Kidney (tissue), 14 donors: ENCODE data around the gene PECR. TPM values are rescaled to one million over a fixed set of nuclear protein-coding genes. Genes with fewer than 3 reads are reported as not detected.

Experiments used
- DNase-seq, 5 donors: peaks; one replicate each; pipeline ENCODE4 v3.0.0-alpha.2; 2013 to 2020
- FAIRE-seq: peaks from 2 replicates; lab custom pipeline; 2012; peaks lifted over from hg19 to GRCh38; lab: Jason Lieb, UNC
- H3K27ac ChIP-seq, 2 donors: one replicate each; pipeline ENCODE4 v1.7.0; 2013; ENCODE audit warnings: low read depth in 2 of 2, low read length in 2 of 2, inconsistent platforms in 1 of 2
- H3K27me3 ChIP-seq: one replicate; pipeline ENCODE4 v1.7.1; 2013; ENCODE audit warnings: low read length, inconsistent platforms; ENCODE audit not compliant: control insufficient read depth, insufficient read depth
- H3K36me3 ChIP-seq, 3 donors: one replicate each; pipeline versions ENCODE4 v1.7.0 to v1.7.1; 2013; ENCODE audit warnings: low read length in 3 of 3, control low read depth in 1 of 3, inconsistent platforms in 1 of 3; ENCODE audit not compliant: insufficient read depth in 3 of 3, control insufficient read depth in 2 of 3
- H3K4me1 ChIP-seq, 3 donors: one replicate each; pipeline versions ENCODE4 v1.7.0 to v1.7.1; 2013; ENCODE audit warnings: low read length in 3 of 3, inconsistent platforms in 1 of 3, low read depth in 1 of 3; ENCODE audit not compliant: control insufficient read depth in 2 of 3, insufficient read depth in 2 of 3
- H3K4me3 ChIP-seq, 3 donors: one replicate each; pipeline versions ENCODE4 v1.7.0 to v1.8.1; 2013; ENCODE audit warnings: low read length in 3 of 3, control low read depth in 1 of 3, inconsistent platforms in 1 of 3
- H3K9ac ChIP-seq, 3 donors: one replicate each; pipeline versions ENCODE4 v1.7.0 to v1.7.1; 2013; ENCODE audit warnings: low read length in 3 of 3, control low read depth in 1 of 3, inconsistent platforms in 1 of 3
- H3K9me3 ChIP-seq, 3 donors: one replicate each; pipeline versions ENCODE4 v1.7.0 to v1.7.1; 2013; ENCODE audit warnings: low read length in 3 of 3, control low read depth in 1 of 3, inconsistent platforms in 1 of 3; ENCODE audit not compliant: control insufficient read depth in 2 of 3, insufficient read depth in 1 of 3
- intact Hi-C: fragments of 100-400 bp; cut with DNase I; formaldehyde crosslinking; loops from one replicate; pipeline ENCODE4 v1.11.1; 2022
- polyA plus RNA-seq: library from polyadenylated mRNA; stranded (reverse); fragments of 350-450 nt; fragmentation: Illumina TruSeq; extraction: RNeasy Lipid Tissue Mini Kit (QIAGEN cat#74804); gene quantifications from one replicate; pipeline ENCODE4 v1.2.3, GENCODE V29; 2014; ENCODE audit warnings: low read depth, low replicate concordance; ENCODE audit not compliant: insufficient read depth
- total RNA-seq: library from RNA; stranded (reverse); fragmentation: NEBNext Ultra II Directional; extraction: Animal tissue kit (Norgen Biotek cat#: 25700); gene quantifications from one replicate; pipeline ENCODE4 v1.2.1, GENCODE V29; 2021
- TF ChIP-seq, protein P1 (sequence below): IDR thresholded peaks from 3 replicates; pipeline ENCODE4 v1.5.1; 2012; ENCODE audit warnings: mild to moderate bottlenecking, moderate library complexity, borderline replicate concordance; ENCODE audit not compliant: insufficient read depth; ENCODE audit errors: extremely low read depth
- donor health status: control.
- donor health status: control.
- donor health status: control.
- donor health status: control.
- donor health status: control.
- donor health status: DM: yes; HTN: yes; CAD: no.
- donor health status: Normal renal cell carcinoma (clear cell type).

PECR gene
- total and polyA plus RNA-seq, 2 donors from 2014 or later = 28.4 to 36.0 TPM

GRCh38 chr2:216073773-216074172, 7.8 kb downstream of the PECR start:
- H3K4me3 ChIP-seq = no peak overlapping the region

DNA sequence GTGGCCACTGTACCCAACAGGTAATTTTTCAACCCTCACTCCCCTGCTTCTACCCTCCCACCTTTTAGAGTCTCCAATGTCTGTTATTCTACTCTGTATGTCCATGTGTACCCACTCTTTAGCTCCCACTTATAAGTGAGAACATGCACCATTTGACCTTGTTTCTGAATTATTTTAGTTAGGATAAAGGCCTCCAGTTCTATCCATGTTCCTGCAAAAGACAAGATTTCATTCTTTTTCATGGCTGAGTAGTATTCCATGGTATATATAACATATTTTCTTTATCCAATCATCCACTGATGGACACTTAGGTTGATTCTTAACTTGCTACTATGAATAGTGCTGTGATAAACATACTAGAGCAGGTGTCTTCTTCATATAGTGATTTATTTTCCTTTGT, 9.1 kb downstream of the PECR start:
- DNase-seq = no peak
- Histone ChIP-seq H3K9ac (no peak overlapping the region), H3K4me1 (peaks cover 0 to 4% (median 0%) of the 10 kb centered on the region in 3 donors), H3K27ac (no peak overlapping the region), H3K4me3 (no peak overlapping the region), H3K36me3 (peaks cover 0 to 7% (median 0%) of the 10 kb centered on the region in 3 donors), H3K27me3 (no peaks in the 10 kb centered on the region), H3K9me3 (no peaks in the 10 kb centered on the region)
- TF ChIP-seq, protein P1, sequence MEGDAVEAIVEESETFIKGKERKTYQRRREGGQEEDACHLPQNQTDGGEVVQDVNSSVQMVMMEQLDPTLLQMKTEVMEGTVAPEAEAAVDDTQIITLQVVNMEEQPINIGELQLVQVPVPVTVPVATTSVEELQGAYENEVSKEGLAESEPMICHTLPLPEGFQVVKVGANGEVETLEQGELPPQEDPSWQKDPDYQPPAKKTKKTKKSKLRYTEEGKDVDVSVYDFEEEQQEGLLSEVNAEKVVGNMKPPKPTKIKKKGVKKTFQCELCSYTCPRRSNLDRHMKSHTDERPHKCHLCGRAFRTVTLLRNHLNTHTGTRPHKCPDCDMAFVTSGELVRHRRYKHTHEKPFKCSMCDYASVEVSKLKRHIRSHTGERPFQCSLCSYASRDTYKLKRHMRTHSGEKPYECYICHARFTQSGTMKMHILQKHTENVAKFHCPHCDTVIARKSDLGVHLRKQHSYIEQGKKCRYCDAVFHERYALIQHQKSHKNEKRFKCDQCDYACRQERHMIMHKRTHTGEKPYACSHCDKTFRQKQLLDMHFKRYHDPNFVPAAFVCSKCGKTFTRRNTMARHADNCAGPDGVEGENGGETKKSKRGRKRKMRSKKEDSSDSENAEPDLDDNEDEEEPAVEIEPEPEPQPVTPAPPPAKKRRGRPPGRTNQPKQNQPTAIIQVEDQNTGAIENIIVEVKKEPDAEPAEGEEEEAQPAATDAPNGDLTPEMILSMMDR = no peak
- no peak for FAIRE-seq
- intact Hi-C loops = no loop called here

More at GRCh38 chr2:216073773-216074172, 7.8 kb downstream of the PECR start:
- no peak overlapping the region for H3K27ac ChIP-seq
- H3K9me3 ChIP-seq = no peaks in the 10 kb centered on the region
- TF ChIP-seq, protein P1 = no peak
- no peaks in the 10 kb centered on the region for H3K27me3 ChIP-seq
- H3K36me3 ChIP-seq = peaks cover 0 to 7% (median 0%) of the 10 kb centered on the region in 3 donors
- no peak for DNase-seq
- no peak for FAIRE-seq
- peaks cover 0 to 5% (median 4%) of the 10 kb centered on the region in 3 donors for H3K4me1 ChIP-seq
- intact Hi-C loops = no loop called here
- no peak overlapping the region for H3K9ac ChIP-seq

DNA sequence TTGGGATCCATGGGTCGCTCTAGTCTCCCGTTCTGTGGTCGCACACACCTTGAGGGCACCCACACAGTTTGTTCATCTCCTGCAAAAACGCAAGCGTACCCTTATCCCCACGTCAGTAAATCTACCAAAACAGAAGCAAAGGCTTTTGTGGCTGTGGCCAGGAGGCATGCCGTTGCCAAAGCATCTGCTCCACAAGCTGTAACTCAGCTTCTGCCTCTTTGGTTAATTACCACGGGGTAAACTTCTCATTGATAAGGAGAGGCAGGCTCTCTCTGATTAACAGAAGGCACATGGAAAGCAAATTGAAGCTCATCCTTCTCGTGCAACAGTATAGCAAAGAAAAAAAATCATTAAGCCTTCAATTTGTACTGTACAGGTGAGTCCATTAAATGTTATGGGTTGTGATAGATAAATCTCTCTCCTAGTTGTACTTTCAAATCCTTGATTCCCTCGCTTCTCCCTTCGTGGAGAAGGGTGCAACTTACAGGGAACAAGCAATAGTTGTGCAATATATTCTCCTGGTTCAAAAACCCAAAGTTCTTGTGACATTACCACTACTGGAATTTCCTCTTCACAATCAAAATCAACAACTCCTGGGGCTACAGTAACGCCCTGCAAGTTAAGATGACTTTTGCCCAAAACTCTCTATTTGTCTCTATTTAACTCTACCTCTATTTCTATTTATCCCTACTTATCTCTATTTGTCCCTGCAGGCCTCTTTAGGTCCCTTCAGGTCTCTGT, 10.3 kb downstream of the PECR start:
- FAIRE-seq = no peak
- intact Hi-C loops = no loop called here
- peaks cover 0 to 2% (median 0%) of the 10 kb centered on the region in 3 donors for H3K4me1 ChIP-seq
- H3K9ac ChIP-seq = no peak overlapping the region
- peaks cover 0 to 7% (median 0%) of the 10 kb centered on the region in 3 donors for H3K36me3 ChIP-seq
- H3K27ac ChIP-seq = no peak overlapping the region
- H3K4me3 ChIP-seq = no peak overlapping the region
- H3K9me3 ChIP-seq = no peaks in the 10 kb centered on the region
- DNase-seq = no peak
- TF ChIP-seq, protein P1 = no peak
- no peaks in the 10 kb centered on the region for H3K27me3 ChIP-seq
